H1 (cell line): ENCODE results near the gene RAMACL.

ENCODE experiments used
- JUN ChIP-seq: IDR thresholded peaks from 2 replicates; pipeline ENCODE4 v1.6.1; 2011; ENCODE audit warnings: low read depth, mild to moderate bottlenecking, improper control_type of control experiment, low read length
- MAFK ChIP-seq: IDR thresholded peaks from 2 replicates; pipeline ENCODE4 v1.6.1; 2012; ENCODE audit warnings: low read depth, mild to moderate bottlenecking, improper control_type of control experiment, low read length
- POLR2A ChIP-seq, 2 experiments: IDR thresholded peaks; 1 replicate in 1 of 2; 2 replicates in 1 of 2; pipeline ENCODE4 v1.6.1; 2011; ENCODE audit warnings: low read depth in 2 of 2, low read length in 2 of 2, mild to moderate bottlenecking in 2 of 2; ENCODE audit errors: control extremely low read depth in 1 of 2
- TEAD4 ChIP-seq: IDR thresholded peaks from 2 replicates; pipeline ENCODE4 v1.6.1; 2012; ENCODE audit warnings: low read depth, low read length, inconsistent platforms, mixed read lengths
- TF ChIP-seq, protein P1 (sequence below), 3 experiments: IDR thresholded peaks; 1 replicate in 2 of 3; 2 replicates in 1 of 3; pipeline versions ENCODE4 v1.5.1 to v1.6.1; 2011; ENCODE audit warnings: low read length in 3 of 3, mild to moderate bottlenecking in 3 of 3, inconsistent platforms in 2 of 3, low read depth in 1 of 3, moderate library complexity in 1 of 3; ENCODE audit not compliant: insufficient read depth in 1 of 3; ENCODE audit errors: control extremely low read depth in 1 of 3

DNA sequence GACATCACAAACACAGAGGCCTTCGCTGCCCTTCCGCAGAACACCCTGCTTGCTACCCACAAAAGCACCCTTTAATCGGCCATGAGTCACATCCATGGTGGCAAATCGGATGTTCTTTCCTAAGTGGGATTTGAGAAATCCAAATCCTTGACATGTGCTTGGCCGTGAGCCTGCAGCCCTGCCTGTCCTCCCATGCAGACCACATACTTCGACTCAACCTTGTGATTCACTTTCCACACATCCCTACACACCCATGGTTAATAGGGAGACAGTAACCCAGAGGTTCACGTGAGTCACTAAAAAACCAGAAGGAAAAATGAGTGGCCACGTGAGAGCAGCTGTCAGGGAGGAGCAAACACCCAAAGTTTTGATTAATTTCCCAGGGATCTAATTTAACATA is 19.4 kb downstream of the RAMACL start:
- no peak for TF ChIP-seq JUN
- TF ChIP-seq, protein P1, sequence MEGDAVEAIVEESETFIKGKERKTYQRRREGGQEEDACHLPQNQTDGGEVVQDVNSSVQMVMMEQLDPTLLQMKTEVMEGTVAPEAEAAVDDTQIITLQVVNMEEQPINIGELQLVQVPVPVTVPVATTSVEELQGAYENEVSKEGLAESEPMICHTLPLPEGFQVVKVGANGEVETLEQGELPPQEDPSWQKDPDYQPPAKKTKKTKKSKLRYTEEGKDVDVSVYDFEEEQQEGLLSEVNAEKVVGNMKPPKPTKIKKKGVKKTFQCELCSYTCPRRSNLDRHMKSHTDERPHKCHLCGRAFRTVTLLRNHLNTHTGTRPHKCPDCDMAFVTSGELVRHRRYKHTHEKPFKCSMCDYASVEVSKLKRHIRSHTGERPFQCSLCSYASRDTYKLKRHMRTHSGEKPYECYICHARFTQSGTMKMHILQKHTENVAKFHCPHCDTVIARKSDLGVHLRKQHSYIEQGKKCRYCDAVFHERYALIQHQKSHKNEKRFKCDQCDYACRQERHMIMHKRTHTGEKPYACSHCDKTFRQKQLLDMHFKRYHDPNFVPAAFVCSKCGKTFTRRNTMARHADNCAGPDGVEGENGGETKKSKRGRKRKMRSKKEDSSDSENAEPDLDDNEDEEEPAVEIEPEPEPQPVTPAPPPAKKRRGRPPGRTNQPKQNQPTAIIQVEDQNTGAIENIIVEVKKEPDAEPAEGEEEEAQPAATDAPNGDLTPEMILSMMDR (IDR thresholded peaks at IDR 0.05; ENCODE audit: control extremely low read depth in 1 of 3, insufficient read depth in 1 of 3, low read depth in 1 of 3, low read length in 3 of 3): no peak
- TF ChIP-seq TEAD4: no peak
- TF ChIP-seq POLR2A (IDR thresholded peaks at IDR 0.05; ENCODE audit: control extremely low read depth in 1 of 2, low read depth in 2 of 2, low read length in 2 of 2): no peak
- TF ChIP-seq MAFK: no peak
